ENCODE data around the gene LAT.
"Not testable (repeated sequence)": the region's sequence is repeated elsewhere in the genome, so short reads cannot be mapped to it uniquely, and the experiment has no call there.

LAT gene

GRCh38 chr16:28984619-28985135, at the start of gene LAT:
LAT (plus strand) TSS chr16:28985052; CDS start chr16:28985418, 366 bp downstream.
- DNase-seq, result peak; percentile 72

GRCh38 chr16:28935346-28935745, 49.5 kb upstream of the LAT start:
- DNase-seq, result no peak

- DNase-seq, result peak; percentile 88
Observed at GRCh38 chr16:28935924-28936783, 48.7 kb upstream of the LAT start.

- DNase-seq, result no peak
Observed at GRCh38 chr16:28936784-28937155, 48.1 kb upstream of the LAT start.

GRCh38 chr16:28937222-28937876, 47.5 kb upstream of the LAT start:
- no peak for DNase-seq

- no peak for DNase-seq
Observed at GRCh38 chr16:28938721-28939120, 46.1 kb upstream of the LAT start.

GRCh38 chr16:28939825-28940224, 45.0 kb upstream of the LAT start:
- DNase-seq, result not testable (repeated sequence)

GRCh38 chr16:28943281-28943680, 41.6 kb upstream of the LAT start:
- DNase-seq, result no peak

- no peak for DNase-seq
Observed at GRCh38 chr16:28946681-28947080, 38.2 kb upstream of the LAT start.

- DNase-seq, result peak; percentile 100
Observed at GRCh38 chr16:28950648-28951409, 34.0 kb upstream of the LAT start, which contains the start of gene NFATC2IP. NFATC2IP (plus strand) TSS chr16:28950937; CDS start chr16:28951012, 75 bp downstream.

- DNase-seq, result no peak
Observed at GRCh38 chr16:28951410-28951943, 33.4 kb upstream of the LAT start.

GRCh38 chr16:28958216-28958615, 26.6 kb upstream of the LAT start:
- DNase-seq, result no peak

GRCh38 chr16:28958836-28959235, 26.0 kb upstream of the LAT start:
- no peak for DNase-seq

- no peak for DNase-seq
Observed at GRCh38 chr16:28964072-28964471, 20.8 kb upstream of the LAT start.

- no peak for DNase-seq
Observed at GRCh38 chr16:28964496-28964895, 20.4 kb upstream of the LAT start.

GRCh38 chr16:28967156-28967555, 17.7 kb upstream of the LAT start:
- no peak for DNase-seq

GRCh38 chr16:28969696-28970095, 15.2 kb upstream of the LAT start:
- DNase-seq, result not testable (repeated sequence)

- no peak for DNase-seq
Observed at GRCh38 chr16:28974007-28974436, 10.8 kb upstream of the LAT start.

GRCh38 chr16:28974437-28975157, 10.3 kb upstream of the LAT start, which contains the start of gene SPNS1:
SPNS1 (plus strand) TSS chr16:28974778; CDS start chr16:28975152, 374 bp downstream.
- DNase-seq, result peak; percentile 93

GRCh38 chr16:28975158-28975599, 9.7 kb upstream of the LAT start:
- DNase-seq, result no peak

GRCh38 chr16:28977703-28978662, 6.9 kb upstream of the LAT start:
- no peak for DNase-seq
